ENCODE data around the gene MRPL21. TPM values are rescaled to one million over a fixed set of nuclear protein-coding genes. Genes with fewer than 3 reads are reported as not detected.

The MRPL21 gene
- total and polyA plus RNA-seq, 2 of the 13 experiments (the other 11 are each of a cell fraction or from before 2014, with no cell fraction given), result 61.5 to 100 TPM

- TF ChIP-seq SNAPC4 (CRISPR knock-in tag; IDR thresholded peaks at IDR 0.05) (no peak), HOXA5 (CRISPR knock-in tag; IDR thresholded peaks at IDR 0.05) (0 out of 2 replicates have a peak, but pooled peaks have one; percentile 51), ZNF672 (CRISPR knock-in tag; IDR thresholded peaks at IDR 0.05) (no peak), PAWR (CRISPR knock-in tag; IDR thresholded peaks at IDR 0.05; ENCODE audit: borderline replicate concordance) (no peak), AHR (CRISPR knock-in tag; IDR thresholded peaks at IDR 0.05) (no peak), POLR2AphosphoS5 (IDR thresholded peaks at IDR 0.05; ENCODE audit: low read depth, low read length) (peak; percentile 48; the same call in 1 of the 2 replicates), ZC3H13 (CRISPR knock-in tag; IDR thresholded peaks at IDR 0.05) (0 out of 2 replicates have a peak, but pooled peaks have one; percentile 68), PBX2 (CRISPR knock-in tag; IDR thresholded peaks at IDR 0.05) (no peak), GRHL1 (CRISPR knock-in tag; conservative IDR thresholded peaks at IDR 0.05) (no peak), ZNF816 (CRISPR knock-in tag; IDR thresholded peaks at IDR 0.05; ENCODE audit: borderline replicate concordance) (peak; percentile 57; the same call in 1 of the 2 replicates), ATRX (CRISPR knock-in tag; IDR thresholded peaks at IDR 0.05; ENCODE audit: borderline replicate concordance) (no peak), ATF3 (CRISPR knock-in tag; IDR thresholded peaks at IDR 0.05) (no peak; the same call in none of the 2 replicates), GPN1 (CRISPR knock-in tag; IDR thresholded peaks at IDR 0.05; ENCODE audit: borderline replicate concordance) (no peak), SIN3A (IDR thresholded peaks at IDR 0.05; ENCODE audit: borderline replicate concordance, low read depth, low read length) (no peak), ZSCAN12 (CRISPR knock-in tag; IDR thresholded peaks at IDR 0.05) (no peak), KDM3A (CRISPR knock-in tag; IDR thresholded peaks at IDR 0.05; ENCODE audit: low read depth) (peak; percentile 45; the same call in 1 of the 2 replicates), TFDP1 (CRISPR knock-in tag; IDR thresholded peaks at IDR 0.05; ENCODE audit: borderline replicate concordance) (peak; percentile 82), SMYD3 (CRISPR knock-in tag; IDR thresholded peaks at IDR 0.05) (peak; percentile 58; the same call in 1 of the 2 replicates), THAP11 (CRISPR knock-in tag; IDR thresholded peaks at IDR 0.05) (peak; percentile 79), ZNF20 (CRISPR knock-in tag; IDR thresholded peaks at IDR 0.05) (no peak), ZFY (CRISPR knock-in tag; IDR thresholded peaks at IDR 0.05) (peak; percentile 37; the same call in 1 of the 2 replicates), ZNF17 (CRISPR knock-in tag; IDR thresholded peaks at IDR 0.05) (no peak)
Observed at GRCh38 chr11:68845351-68846002, 58.2 kb downstream of the MRPL21 start (continued).

Data from HepG2 (cell line).